CMK (cell line): ENCODE data around the gene ASPDH.

Experiments used
- DNase-seq: peaks from one replicate; pipeline ENCODE4 v3.0.0-alpha.2; 2010; ENCODE audit warnings: low read depth

ASPDH gene

DNA sequence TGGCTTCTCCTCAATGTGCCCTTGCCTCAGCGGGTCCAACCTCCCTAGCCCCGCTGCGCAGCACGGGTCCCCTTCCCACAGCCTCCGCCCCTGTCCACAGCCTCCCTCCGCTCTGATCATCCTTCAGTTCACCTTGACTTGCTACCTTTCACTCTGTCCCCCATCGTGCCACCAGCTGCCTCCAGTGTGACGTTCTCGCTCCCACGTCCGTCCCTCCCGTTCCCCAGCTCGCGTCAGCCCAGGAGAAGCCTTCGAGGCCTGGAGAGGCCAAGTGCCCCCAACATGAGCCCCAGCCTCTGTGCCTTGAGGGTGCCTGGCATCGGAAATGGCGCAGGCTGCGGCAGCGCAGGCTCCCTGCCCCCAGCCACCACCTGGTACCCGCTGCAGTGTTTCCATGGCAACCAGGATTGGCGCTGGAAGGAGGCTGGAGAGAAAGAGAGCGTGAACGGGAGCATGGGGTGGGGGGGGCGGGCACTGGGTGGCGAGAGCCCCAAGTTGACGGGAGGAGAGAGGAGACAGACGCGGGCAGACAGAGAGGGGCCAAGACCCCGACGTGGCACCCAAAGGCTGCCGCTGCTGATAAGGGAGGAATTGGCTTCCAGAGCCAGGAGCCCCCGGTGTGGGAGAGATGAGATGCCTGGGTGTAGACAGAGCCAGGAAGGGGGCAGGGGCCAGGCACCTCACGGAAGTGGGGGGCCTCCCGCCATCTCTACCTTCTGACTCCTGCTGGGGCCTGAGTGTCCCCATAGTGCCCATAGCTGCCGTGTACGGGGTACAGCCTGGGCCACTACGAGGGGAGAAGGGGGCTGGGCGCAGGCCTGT lies 844 bp upstream of the ASPDH start:
- DNase-seq = no peak

DNA sequence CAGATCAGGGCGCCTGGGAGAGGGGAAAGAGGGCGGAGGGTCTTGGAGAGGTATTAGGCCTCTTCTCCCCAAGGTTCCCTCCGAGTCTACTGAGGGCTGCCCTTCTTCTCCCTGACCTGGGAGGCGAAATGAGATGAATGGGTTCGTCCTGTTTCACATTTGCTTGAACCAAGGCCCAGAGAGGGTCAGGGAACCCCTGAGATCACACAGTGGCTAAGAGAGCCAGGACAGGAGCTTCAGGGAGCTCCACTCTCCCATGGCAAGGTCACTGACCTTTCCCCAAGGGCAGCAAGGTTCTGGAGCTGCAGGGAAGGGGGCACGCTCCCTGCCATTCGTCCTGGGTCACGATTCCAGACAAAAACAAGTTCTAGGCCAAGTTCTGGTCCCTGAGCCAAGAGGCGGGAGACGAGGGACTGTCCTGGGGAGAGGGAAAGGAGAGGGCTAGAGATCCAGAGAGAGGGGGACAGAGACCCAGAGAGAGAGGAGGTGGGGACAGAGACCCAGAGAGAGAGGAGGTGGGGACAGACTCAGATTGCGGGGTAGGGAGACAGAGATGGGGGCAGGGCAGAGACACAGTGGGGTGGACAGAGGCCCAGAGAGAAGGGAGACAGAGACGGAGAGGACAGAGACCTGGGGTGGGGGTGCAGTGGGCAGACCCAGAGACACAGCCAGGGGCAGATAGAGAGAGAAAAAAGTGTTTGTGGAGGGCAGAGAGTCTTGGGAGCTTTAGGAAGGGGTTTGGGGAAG lies 541 bp downstream of the ASPDH start:
- no peak for DNase-seq

DNA sequence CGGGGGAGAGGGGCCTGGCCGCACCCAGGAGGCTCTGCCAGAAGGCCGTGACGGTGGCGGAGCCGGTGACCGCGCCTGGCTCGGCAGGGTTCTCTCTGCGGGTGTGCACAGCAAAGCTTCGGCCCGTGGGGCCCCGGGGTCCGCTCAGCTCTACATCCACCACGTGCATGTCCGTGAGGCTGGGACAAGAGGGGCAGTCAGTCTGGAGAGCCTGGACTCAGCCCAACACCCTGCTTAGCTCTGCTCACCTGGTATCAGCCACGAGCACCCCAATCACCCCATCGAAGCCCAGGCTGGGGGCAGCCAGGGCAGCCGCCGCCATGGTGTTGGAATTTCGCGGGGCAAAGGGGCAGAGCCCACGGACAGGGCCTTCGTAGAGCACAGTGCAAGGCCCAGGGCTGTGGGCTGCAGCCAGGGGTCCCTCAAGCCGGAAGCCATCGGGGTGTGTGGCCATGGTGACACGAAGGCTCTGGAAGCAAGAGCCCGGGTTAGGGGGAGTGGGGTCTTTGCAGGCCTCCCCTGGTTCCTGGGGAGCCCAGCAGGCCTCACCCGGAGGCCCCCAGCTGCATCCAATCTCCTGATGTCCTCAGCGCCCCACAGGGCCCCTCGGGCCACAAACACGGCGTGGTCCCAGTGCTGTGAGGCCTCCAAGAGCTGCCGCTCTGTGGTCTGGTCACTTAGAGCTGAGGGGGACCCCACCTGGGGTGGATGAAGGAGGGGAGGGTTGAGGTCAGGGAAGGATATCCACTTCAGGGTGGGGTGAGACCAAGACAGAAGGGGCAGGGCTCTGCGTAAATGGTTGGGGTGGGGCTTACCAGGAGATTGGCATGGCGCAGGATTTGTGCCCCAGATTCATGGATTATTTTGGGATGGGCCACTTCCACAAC lies 1.4 kb downstream of the ASPDH start:
- no peak for DNase-seq

DNA sequence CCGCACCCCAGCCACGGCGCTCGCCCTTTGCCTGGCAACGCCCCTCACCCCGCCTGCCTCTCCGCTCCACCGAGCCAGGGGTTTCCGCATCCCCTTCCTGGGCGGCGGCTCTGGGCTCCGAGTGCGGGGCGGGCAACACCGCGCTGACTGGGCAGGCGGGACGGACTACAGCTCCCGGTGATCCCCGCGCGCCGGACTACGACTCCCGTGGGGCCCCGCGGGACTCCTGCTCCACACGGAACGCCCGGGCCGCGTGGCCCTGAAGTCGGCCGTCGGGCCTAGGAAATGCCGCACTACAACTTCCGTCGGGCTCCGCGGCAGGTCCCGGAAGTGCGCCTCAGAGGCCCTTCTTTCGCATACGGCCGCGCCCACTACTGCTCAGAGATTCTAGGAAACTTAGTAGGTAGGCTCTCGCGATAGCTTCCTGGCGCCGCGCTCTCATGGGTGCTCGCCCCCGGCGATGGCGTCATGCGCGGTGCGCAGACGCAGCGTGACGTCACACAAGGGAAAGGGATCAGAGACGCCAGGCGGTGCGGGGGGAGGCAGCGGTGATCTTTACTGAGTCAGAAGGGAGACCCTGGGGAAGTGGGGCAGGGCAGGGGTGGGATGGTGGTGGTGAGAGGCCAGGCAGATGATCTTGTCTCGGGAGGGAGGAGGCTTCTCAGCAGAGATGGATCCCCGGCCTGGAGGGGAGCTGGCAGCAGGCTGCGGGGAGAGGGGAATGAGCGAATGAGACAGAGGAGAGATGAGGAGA lies 2.5 kb downstream of the ASPDH start, which contains the start of gene JOSD2:
JOSD2 (minus strand) TSS at position 123 of the 754 bp plus-strand sequence. CDS start 760 bp downstream, outside the sequence.
- peak; percentile 100 for DNase-seq

DNA sequence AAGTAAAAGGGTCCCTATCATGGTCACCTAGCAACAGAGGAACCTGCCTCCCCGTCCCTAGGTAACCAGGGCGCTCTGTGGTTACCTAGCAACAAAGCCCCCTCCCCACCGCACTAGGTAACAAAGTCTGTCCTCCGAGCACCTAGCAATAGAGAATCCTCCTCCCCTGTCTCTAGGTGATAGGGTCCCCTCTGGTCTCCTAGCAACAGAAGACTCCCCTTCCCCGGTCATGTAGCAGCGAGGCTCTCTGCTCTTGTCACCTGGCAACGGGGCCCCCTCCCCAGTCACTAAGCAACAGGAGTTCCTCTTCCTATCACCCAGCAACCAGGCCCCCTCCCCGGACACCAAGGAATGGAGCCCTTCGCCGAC lies 3.0 kb downstream of the ASPDH start:
- DNase-seq = no peak

DNA sequence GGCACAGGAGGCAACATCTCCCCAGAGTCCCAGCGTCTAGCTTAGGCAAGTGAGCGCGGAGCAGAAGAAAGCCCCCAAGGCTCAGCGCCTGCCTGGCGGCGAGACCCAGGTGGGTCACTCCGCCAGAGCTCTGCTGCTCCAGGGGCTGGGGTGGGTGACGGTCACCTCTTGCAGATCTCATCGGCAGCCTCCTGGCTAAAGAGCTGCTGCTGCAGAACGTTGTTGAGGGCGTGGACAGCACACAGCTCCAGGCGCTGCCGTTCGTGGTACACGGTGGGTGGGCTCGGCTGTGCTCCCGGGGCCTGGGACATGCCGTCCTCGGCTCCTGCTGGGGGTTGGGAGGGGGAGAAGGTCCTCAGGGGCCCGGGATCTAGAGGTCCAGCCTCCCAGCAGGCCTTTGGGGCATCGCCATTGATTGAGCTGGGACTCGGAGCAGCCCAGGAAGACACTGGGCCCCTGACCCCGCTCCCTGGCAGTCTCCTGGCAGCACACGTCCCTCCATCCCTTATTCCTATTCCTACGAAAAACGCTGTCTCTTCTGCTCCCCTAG lies 3.5 kb downstream of the ASPDH start:
- DNase-seq = no peak

DNA sequence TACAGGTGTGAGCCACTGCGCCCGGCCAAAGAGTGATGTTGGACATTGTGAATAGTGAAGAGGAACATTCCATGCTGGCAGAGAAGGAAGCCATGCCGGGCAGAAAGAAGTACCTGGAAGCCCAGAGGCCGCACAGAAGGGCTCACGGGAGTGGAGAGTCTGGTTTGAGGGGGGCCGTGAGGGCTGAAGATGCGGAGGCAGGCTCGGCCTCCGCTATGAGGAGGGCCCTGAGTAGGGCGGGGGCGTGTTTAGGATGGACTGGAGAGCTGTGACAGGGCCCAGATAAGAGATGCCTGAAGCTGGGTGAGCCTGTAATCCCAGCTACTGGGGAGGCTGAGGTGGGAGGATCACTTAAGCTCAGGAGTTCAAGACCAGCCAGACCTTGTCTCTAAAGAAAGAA lies 4.3 kb downstream of the ASPDH start:
- DNase-seq = no peak

DNA sequence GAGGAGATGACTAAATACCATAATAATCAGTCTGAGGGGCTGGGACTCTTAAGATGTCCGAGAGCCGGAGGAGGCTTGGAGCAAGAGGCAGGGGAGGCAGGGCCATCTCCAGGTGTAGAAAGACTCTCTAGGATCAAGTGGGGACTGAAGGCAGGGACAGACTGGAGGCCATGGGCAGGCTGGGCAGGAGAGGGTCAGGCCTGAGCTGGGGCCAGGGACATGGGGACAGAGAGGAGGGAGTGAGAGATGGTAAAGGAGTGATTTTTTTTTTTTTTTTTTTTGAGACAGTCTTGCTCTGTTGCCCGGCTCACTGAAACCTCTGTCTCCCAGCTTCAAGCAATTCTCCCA lies 4.9 kb downstream of the ASPDH start:
- no peak for DNase-seq

DNA sequence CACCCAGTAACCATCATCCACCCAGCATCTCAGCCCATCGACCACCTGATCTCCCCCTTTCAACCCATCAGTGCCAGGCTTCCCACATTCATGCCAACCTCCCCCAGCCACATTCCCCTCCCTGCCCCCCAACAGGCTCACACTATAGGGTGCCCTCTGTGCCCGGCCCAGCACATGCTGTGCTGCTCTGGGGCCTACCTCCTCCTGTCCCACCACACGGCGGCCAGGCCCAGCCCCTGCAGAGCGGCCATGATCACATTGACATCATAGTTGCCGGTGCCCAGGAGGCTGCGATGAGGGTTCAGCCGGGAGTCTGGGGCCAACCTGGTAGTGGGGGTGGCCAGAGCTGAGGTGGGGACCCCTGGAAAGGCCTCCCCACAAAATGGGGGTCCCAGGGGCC lies 6.3 kb downstream of the ASPDH start:
- DNase-seq = no peak

DNA sequence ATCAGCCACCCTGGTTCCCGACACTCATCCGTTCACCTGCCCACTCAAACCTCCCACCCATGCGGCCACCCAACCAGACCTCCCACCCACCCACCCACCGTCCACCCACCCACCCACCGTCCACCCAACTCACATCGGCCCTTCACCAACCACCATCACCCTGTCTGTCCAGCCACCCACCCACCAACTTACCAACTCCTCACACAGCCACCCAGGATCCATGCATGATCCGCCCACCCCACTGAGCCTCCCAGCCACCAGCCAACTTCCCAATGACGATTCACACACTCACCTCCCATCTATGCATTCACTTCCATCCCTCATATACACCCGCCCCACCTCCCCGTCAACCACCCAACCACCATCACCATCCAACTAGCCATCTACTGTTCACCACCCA lies 7.0 kb downstream of the ASPDH start:
- no peak for DNase-seq

DNA sequence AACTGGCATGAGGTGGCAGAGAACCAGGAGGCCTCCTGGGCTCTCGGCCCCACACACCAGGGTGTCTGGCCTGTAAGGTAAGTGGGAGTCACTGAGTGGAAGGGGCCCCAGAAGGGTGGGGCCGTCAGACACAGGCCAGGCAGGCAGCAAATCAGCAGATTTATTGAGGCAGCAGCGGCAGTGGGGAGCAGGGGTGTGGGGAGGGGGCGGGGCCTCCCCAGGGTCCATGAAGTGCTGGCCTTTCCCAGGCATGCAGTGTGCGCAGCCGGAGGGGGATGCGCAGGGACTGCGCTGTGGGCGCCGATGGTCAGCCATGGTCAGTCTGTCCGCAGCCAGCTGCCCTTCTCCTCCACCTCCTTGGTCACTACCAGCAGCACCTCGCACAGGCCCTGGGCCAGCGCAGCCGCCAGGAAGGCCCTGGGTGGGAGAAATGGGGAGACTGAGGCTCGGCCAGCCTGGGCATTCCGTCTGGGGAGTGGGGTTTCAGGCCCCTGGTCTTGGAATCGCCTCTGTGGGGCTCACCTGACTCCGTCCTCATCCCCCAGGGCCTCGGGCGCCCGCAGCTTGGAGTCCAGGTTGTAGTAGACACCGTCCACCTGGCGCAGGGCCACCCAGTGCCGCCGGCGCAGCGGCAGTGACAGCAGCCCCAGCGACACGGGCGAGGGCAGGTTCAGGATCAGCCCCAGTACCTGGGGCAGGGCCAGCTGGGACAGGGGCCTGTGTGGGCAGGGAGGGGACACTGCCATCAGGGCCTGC lies 7.7 kb downstream of the ASPDH start:
- no peak for DNase-seq

DNA sequence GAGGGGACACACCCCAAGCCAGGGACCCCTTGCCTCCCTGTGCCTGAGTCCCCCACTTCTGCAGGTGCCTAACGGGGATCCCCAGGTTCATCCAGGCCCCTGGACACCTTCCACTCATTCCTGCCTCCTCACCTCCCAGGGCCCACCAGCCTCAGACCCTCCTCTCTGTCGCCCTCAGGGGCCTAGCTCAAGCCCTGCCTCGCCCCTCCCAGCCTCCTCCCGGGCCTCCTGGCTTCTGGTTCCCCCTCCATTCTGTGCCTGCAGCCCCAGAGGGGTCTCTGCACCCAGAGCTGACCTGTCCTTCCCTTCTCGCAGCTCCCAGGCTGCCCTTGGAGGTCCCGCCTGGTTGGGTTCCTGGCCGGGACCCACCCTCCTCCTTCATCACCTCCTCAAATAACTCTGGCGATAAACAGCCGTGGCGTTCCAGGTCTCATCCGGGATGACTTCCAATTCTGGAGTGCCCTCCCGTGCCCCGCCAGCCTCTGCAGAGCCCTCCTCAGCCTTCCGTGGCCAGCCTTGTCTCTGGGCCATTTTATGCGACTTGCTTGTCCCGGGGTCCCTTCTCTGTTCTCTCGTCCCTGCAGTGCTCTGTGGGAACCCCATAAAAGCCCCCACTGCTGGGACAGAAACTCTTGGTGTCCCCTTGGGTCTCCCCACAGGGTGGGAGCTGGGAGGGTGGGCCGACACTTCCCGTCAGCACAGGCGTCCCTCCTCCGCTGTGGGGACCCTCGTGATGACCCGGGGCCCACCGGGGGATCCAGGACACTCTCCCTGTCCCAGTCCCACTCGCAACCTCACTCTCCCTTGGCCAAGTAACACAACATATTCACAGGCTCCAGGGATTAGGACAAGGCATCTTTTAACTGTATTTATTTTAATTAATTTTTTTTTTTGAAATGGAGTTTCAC lies 11.9 kb downstream of the ASPDH start:
- DNase-seq = no peak

DNA sequence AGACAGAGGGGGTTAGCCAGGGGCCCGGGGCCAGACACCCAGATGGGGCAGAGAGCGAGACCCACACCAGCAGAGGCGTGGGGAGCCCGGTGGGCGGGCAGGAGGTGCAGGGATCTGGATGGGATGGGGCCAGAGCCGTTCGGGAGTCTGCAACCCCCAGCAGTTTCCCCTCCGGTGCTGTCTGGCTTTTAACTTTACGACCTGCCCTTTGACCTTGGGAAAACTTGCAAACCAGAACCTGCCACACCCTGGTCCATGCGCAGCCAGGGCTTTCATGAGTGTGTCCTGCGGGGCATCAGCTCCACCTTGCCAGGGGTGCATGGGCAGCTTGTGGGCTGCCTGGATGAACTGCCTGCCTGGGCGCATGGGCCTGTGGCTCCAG lies 12.5 kb downstream of the ASPDH start:
- no peak for DNase-seq

DNA sequence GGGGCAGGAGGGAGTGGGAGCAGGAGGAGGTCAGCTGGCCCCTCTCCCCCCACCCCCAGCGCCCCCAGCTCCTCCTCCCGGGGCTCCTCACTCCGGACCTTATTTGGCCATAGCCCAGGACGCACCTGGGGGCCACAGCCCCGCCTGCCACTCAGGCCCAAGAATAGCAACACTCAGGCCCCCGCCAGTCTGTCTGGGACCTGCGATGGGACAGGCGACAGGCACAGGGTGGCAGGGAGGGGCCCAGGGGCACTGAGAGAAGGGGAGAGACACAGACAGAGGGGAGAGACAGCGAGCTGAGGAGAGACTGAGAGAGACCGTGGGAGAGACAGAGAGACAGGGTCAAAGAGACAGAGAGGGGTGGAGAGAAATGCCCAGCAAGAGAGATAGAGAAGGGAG lies 13.0 kb downstream of the ASPDH start:
- DNase-seq = no peak

DNA sequence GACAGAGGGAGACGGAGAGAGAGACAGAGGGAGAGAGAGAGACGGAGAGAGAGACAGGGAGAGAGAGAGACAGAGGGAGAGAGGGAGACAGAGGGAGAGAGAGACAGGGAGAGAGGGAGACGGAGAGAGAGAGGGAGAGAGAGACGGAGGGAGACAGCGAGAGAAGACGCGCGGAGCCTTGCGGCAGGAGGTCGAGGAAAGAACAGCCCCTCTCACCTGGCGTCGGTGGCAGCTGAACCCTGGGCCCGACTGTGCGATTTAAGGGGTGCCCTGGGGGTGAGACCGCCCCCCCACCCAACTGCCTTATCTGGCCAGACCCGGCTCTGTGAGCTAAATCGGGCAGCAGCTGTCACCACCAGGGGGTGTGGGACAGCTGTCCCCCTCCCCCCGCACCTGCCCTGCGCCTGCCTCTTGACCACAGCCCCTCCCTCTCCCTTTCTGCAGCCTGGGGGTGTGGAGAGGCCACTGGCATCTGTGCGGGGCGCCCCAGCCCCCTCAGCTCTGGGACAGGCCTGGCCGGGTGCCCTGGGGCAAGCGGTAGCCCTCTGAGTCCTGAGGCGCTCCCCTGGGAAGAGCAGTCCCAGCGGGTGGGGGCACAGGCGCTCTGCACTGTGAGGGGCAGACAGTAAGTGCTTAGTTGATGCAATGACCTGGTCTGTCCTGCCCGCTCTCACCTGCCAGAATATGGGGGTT lies 13.5 kb downstream of the ASPDH start:
- DNase-seq = no peak

DNA sequence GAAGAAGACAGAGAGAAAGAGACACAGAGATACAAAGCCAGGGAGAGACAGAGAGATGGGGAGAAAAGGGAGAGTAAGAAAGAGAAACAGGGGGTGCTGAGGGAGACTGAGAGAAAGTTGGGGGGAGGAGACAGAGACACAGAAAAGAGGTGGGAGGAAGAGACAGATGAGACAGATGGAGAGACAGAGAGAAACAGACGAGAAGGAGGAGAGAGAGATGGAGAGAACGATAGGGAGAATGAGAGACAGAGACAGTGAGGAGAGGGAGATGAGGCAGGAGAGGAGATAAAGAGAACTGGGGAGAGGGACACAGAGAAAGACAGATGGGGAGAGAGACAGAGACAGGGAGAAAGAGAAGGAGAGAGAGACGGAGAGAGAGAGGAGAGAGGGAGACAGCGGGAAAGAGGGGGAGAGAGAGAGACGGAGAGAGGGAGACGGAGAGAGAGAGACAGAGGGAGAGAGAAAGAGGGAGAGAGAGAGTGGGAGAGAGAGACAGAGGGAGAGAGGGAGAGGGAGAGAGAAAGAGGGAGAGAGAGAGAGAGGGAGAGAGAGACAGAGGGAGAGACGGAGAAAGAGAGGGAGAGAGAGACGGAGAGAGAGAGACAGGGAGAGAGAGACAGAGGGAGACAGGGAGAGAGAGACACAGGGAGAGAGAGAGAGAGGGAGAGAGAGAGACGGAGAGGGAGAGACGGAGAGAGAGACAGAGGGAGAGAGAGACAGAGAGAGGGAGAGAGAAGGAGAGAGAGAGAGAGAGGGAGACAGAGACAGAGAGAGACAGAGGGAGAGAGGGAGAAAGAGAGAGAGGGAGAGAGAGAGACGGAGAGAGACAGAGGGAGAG lies 15.3 kb downstream of the ASPDH start:
- DNase-seq = no peak

DNA sequence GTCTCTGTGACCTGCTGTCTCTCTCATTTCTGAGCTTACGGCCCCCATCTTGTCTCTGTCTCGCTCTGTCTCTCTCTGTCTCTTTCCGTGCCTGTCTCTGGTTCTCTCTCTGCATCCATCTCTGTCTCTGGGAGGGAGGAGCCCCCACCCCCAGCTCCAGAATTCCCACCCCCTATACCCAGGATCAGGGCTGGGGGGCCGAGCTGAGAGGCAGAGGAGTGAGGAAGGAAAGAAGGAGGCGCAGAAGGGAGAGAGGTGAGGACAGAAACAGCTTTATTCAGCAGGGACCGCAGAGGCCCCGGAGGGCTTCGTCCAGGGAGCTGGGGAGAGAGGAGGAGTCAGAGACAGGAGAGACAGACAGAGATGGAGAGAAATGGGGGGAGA lies 16.7 kb downstream of the ASPDH start:
- DNase-seq = no peak
